NCI-H345 treated with DMSO at 0.1 percent for 48 hours (cell line): ENCODE data around the gene GNGT1.

Source experiments
- DNase-seq: peaks from one replicate; lab custom pipeline; 2025; ENCODE audit not compliant: unreplicated experiment; lab: John Stamatoyannopoulos, UW

Gene GNGT1

DNA sequence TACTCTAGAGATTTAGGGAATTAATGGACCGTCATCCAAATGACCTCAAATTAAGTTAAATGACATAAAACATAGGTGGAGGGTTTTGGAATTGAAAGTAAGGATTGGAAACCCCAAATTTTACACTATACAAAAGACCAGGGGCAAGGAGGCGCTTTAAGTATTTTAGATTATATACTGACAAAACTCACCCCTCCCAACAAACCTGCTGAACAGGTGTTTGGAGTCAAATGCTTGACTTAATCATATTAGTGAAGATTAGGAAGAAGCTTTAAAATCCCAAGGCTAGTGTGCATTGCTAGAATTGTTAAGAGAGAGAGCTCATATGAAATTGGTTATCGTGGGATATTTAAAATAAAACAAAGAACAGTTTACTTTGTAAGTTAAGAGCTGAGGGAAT lies at the start of gene GNGT1:
GNGT1 (plus strand) TSS at position 301 of the 400 bp plus-strand sequence. CDS start 180 bp downstream, outside the sequence.
- no peak for DNase-seq

DNA sequence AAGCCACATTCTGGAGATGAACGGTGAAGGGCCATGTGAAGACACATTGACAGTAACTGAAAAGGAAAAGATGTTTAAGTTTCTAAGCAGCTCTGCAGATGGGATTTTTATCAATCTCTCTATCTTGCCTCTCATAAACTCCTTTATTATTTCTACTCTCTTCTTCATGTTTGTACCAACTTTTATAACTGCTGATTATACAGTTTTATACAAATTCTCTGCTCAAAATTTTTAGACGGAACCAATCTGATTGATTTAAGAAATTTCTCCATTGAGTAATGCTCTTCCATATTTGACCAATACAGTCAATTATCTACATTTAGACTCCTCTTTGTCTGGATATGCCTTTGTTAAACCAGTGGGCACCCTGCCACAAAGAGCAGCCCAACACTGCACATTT lies 47.5 kb upstream of the GNGT1 start:
- DNase-seq = no peak

DNA sequence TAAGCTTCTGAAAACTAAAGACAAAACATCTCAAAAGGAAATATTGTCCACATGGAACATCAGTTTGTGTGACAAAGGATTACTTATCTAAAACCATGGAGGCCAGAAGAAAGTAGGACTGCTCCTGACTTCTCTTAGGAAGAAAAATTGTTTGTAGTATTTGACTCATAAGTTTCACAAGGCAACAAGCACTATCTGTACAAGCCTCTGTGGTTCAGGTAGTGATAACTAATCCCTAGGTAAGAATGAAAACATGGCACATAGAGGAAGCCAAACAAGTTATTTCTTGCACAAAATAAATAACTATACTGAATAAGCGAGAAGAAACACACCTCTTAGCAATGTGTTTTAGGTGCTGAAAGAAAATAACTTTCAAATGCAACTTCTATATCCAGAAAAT lies 46.1 kb upstream of the GNGT1 start:
- no peak for DNase-seq

DNA sequence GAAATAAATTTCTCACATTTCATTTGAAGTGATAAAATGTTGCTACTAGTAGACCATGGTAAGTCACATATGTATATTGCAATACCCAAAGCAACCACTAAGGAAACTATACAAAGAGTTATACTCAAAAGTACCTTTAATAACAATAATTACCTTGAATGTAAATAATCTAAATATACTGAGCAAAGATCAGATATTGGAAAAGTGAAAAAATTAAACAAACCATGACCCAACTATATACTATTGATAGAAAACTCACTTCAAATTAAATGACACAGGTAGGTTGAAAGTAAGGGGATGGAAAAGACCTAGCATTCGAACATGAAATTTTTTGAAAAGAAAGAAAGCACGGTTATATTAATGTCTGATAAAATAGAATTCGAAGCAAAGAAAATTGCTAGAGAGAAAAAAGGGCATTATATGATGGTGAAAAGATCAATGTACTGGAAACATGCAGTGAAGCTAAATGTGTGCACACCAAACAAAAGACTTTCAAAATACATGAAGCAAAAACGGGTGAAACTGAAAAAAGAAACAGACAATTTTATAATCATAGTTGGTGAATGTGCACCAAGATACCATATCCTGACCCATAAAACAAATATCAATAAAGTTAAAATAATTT lies 44.9 kb upstream of the GNGT1 start:
- no peak for DNase-seq

DNA sequence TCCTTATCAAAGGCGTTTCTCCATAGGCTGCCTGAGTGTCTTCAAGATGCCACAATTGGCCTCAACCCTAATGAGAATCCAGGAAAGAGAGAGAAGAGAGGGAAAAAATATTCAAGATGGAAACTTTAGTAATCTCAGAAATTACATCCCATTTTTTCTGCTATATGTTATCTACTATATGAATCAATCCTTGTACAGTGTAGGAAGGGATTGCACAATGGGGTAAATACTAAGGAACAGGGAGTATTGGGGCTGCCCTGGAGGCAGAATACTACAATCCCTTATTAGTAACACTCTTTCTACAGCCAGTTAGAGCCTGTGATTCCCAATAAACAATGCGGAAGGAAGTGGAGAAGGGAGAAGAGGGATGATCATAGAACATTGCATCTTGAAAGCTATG lies 43.7 kb upstream of the GNGT1 start:
- DNase-seq = no peak

DNA sequence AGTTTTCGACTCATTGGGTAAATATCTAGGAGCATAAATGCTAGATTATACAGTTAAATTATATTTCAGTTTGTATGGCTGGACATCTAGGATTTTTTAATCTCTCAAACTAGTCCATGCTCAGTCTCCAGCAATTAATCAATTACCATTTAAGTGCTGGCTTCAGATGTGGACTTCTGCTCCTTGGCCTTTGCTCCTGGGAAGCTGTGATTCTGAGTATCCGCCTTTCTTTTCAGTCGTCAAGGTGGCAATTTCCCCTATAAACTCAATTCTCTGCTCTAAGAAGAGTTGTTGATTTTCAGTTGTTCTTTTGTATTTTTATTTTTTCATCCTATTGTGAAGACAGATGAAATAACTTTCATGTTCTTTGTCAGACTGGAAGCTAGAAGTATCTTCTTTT lies 39.5 kb upstream of the GNGT1 start:
- DNase-seq = no peak

DNA sequence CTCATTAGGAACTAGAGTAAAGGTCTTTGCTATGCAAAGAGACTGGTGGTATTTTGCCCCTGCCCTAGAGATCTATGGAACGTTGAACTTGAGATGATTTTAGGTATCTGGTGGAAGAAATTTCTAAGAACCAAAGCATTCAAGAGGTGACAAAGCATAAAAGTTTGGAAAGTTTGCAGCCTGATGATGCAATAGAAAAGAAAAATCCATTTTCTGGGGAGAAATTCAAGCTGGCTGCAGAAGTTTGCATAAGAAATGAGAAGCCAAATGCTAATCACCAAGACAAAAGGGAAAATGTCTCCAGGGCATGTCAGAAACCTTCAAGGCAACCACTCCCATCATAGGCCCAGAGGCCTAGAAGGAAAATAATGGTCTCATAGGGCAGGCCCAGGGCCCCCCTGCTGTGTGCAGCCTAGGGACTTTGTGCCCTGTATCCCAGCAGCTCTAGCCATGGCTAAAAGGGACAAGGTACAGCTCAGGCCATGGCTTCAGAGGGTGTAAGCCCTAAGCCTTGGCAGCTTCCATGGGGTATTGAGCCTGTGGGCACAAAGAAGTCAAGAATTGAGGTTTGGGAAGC lies 32.3 kb upstream of the GNGT1 start:
- no peak for DNase-seq

DNA sequence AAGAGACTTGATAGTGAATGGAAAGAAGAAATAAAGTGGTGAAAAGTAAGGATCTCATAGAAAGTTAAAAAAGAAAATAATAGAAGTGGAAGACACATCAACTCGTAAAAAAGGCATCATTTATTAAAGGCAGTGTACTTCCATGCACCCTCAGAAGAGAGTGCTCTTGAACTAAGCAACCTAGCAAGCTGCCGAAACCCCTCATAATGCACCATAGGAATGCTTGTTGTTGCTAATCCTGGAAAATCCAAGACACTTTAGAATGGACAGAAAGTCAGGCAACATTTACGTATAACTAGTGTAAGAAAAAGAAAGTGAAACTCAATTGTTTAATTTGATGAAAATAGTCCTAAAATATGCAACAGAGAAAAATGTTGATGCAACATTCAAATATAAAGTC lies 28.6 kb upstream of the GNGT1 start:
- DNase-seq = no peak

DNA sequence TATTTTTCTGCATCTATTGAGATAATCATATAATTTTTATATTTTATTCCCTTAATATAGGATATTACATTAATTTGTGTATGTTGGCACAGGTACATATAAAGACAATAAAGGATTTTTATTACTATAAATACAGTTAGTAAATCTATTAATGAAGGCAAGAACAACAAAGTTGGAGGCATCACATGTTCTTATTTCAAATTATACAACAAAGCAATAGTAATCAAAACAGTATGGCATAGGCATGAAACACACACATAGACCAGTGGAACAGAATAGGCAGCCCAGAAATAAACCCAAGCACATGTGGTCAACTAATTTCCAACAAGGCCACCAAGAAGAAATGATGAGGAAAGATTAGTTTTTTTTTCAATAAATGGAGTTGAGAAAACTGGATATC lies 27.0 kb upstream of the GNGT1 start:
- no peak for DNase-seq

DNA sequence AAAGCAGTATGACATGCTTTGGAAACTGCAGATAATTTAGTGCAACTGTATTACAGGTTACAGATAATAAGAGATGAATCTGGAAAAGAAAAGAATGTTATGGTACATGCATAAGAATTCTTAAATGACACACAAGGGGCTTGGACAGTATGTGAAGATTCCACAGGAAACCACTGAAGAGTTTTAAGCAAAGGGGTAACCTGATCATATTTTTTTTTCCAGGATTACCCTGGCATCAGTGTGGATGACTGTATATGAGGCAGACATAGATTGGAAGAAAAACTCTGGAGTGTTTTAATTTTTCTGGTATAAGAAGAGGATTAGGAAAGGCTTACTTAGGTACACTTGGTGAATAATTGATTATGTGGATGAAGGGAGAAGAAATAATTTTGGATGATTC lies 23.9 kb upstream of the GNGT1 start:
- no peak for DNase-seq

DNA sequence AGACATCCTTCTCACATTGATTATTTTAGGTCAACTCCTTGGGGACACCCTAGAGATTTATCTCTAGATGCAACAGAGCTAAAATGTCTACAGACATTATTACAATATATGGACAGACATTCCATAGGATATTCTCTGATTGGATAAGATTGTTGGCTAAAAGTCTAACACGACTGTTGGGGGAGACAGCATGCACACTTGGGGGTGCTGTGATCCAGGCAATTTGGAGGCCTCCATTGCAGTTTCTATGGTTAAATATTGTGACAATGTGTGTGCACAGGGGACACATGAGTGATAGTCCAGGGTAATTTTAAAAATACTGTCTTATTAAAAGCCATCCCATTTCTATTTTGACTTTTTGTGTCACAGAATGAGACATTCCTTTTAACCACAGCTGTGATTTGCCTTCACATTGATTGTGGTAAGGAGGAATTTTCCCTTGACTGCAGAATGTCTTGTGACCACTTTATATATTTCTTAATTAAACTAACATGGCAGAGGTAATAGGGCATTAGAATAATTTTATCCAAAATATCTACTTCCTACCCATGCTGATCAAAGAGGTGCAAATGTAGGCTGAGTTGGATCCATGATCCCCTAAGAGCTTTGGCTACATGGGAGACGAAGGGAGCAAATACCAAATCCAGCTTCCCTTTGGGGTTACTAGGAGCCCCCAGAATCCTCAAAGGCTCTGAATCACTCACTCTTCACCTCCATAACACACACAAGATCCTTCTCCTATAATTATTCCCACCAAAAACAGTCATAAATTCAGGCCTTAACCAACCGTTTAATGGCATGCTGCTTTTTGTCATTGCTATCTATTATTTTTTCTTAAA lies 23.1 kb upstream of the GNGT1 start:
- DNase-seq = no peak

DNA sequence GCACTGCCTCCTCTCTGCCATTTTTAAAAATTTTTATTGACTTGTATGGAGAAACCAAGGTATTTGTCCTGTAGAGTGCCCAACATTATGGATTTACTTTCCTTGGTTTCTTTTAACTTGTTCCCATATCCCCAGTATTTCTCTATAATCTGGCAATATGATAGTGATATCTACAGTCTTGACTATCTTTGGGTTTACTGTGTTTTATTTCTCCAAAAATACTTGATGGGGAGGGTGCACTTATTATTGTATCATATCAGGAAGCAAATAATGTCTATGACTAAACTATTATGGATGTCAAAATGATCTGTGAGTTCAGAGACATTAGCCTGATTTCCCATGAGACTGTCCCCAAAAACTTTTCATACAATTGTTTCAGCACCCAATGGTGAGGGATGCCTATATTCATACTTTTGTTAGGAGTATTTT lies 22.4 kb upstream of the GNGT1 start:
- no peak for DNase-seq

DNA sequence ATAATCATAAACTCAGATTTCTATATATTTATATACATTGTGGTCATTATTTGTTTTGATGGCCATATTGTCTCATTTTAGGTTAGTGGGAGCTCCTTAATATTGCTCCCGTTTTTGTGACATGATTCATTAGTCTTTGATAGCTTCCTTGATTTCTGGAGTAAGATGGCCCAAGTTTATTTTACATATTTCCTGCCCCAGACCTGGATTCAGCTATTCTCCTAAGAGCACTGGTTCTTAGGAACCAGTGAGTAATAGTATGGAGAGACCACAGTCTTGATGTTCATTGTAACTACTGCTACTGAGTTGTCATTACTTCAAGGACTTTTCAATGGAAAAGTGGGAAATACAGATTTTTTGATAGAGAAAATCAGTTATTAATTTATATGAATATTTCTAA lies 21.8 kb upstream of the GNGT1 start:
- no peak for DNase-seq

DNA sequence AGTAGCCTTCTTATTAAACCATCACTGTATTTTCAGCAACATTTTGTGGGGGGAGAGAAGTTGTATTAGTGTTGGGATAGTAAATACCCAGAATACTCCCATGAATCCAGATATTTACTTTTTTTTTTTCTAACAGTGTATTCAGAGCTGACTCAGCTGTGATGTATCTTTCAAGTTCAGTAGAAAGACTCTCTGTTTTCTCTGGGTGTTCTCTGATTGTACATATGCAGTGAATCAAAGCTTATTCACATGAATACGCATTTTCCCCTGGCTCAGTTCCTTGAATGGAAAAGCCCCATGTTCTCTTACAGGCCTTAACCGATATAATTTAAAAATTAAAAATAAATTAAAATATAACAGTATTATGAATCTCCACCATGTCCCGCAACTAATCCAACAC lies 17.1 kb upstream of the GNGT1 start:
- no peak for DNase-seq

DNA sequence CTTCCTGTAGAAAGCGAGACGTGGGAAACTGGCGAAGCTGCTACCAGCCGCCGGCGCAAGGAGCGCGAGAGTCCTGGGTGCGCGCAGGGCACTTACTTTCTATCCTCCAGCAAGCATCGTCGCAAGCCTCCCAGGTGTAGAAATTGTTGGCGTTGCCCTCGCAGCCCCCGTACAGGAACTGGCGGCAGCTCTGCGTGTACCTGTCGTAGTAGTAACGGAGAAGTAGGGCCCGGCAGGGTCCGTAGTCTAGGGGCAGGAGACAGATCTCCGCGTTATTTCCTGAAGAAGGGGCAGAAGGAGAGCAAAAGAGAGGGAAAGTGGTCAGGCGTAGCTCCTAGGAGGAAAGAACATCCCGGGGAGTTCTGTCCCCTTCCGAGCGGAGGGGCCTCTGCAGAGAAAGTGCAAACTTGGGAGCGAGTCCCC lies 16.3 kb upstream of the GNGT1 start:
- no peak for DNase-seq

DNA sequence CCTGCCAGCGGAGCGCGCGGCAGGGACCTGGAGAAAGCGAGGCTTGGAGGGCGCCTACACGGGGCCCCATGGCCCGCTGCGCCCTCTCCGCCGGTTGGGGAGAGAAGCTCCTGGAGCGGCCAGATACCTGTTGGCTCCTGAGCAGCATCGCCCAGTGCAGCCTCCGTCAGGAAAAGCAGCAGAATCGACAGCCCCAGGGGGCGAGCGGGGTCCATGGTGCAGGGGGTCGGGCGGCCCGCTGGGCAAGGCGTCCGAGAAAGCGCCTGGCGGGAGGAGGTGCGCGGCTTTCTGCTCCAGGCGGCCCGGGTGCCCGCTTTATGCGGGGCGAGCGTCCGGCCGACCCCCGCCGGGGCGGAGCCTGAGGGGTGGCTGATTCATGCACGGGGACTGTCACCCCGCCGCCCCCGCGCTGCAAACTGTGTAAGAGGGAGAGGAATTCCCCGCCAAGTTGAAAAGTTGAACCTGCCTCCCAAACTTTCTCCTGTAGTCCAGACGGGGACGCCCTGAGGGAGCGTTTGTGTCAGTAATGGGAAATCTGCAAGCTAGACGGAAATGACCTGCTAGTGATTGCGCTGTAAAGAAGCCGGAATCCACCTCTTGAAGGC lies 15.8 kb upstream of the GNGT1 start, which contains the start of gene TFPI2:
TFPI2 (minus strand) TSS at position 290 of the 605 bp plus-strand sequence; CDS start at position 215, 75 bp downstream.
- DNase-seq = no peak

DNA sequence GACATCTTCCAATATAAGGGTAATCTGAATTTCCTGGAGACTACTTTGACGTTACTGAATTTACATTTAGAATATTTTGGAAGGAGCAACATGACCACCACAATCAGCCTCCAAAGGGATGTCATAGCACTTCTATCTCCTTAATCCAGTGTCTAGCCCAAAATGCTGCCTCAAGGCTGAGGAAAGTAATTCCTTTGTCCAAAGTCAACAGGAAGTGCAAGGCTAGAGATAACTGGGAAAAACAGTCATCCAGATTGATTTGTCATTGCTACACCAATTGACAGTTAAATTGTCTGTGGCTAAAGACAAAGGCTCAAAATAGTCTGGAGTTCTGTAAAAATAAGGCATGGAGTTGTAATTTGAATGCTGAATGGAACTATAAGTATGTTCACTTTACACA lies 11.9 kb upstream of the GNGT1 start:
- no peak for DNase-seq

DNA sequence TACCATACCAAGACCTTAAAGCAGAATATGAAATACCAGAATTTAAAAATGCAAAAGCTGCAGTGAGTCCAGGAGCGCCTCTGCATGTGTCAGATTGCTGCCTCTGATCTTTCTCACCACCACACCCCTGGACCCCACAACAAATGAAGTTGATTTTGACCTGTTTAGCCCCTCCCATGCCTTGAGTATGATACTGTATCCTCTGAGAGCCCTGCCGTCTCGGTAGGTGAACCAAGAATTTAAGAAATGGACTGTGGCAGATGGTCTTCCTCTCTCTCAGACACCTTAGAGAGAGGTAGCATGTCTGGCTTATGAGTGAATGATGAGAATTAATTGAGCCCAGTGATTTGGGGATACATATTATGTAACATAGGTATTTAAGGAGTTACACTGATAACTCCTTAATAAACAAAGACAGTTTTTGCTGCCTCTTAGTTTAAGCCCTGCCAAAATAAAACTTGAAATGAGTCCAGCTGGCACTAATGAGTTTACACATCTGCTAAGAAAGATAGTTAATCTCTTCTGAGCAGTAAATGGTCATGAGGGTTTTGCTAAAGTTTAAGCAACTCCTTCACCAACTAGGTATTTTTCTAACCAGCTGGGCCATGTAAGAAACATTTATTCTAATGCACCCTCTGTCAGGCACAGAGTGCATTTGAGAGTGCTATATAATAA lies 11.3 kb upstream of the GNGT1 start:
- no peak for DNase-seq

DNA sequence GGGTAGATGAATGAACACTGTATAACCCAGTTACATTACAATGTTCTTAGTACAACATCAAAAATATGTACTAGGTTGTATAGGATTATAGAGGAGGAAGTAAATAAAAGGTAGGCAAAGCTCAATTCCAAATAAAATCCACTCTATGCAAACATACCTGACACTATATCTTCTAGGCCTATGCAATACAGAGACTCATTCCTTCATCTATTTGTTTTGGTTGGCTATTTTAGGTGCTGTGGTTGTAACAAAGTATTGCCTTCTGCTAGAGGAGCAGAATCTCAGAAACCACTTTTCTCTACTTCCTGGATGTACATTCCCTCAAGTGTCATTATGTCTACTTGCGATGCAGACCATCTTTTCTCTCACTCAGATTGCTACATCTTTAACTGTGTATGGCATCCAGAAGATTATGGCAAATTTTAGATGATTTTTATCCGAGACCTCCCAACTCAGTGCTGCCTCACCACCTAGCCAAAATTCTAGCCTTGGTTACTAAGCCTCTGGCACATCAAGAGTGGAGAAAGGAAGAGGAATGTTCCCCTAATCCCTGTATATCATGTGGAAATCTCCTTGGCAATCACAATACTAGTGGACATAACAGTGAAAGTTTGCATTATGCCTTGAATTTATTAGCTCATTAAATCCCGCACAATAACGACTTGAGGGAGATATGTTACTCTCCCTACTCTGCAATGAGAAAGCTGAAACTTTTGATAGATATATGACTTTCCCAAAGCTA lies 10.3 kb upstream of the GNGT1 start:
- no peak for DNase-seq

DNA sequence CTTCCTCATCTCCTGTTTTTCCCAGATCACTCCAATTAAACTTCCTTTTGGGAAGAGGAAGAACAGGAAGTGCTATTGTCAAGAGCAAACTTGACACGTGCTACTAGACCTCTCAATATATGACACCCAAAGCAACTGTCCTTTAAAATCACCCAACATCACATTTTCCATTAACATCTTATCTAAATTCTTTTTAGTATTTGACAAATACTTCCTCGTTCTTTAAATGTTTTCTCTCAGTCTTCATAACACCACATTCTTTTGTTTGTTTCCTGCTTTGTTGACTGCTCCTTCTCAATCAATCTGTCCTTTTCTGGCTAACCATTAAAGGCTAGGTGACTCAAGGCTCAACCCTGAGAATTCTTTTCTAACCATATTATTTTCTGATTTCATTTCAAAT lies 8.7 kb upstream of the GNGT1 start:
- DNase-seq = no peak
